A549 treated with RU486 at 1 μM for 4 hours (cell line): Measurements from ENCODE around the gene RBFOX2. TPM values are rescaled to one million over a fixed set of nuclear protein-coding genes. Genes with fewer than 3 reads are reported as not detected.

Source experiments
- total RNA-seq: library from RNA; stranded (reverse); fragments of 200-300 nt; extraction: Qiagen RNA extraction; gene quantifications from 5 replicates; pipeline ENCODE4 v1.2.3, GENCODE V29; 2022; ENCODE audit warnings: low read depth

The RBFOX2 gene, protein sequence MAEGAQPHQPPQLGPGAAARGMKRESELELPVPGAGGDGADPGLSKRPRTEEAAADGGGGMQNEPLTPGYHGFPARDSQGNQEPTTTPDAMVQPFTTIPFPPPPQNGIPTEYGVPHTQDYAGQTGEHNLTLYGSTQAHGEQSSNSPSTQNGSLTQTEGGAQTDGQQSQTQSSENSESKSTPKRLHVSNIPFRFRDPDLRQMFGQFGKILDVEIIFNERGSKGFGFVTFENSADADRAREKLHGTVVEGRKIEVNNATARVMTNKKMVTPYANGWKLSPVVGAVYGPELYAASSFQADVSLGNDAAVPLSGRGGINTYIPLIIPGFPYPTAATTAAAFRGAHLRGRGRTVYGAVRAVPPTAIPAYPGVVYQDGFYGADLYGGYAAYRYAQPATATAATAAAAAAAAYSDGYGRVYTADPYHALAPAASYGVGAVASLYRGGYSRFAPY
- 27.8 to 34.8 TPM (median 31.5 TPM) in 5 replicates for total RNA-seq

DNA sequence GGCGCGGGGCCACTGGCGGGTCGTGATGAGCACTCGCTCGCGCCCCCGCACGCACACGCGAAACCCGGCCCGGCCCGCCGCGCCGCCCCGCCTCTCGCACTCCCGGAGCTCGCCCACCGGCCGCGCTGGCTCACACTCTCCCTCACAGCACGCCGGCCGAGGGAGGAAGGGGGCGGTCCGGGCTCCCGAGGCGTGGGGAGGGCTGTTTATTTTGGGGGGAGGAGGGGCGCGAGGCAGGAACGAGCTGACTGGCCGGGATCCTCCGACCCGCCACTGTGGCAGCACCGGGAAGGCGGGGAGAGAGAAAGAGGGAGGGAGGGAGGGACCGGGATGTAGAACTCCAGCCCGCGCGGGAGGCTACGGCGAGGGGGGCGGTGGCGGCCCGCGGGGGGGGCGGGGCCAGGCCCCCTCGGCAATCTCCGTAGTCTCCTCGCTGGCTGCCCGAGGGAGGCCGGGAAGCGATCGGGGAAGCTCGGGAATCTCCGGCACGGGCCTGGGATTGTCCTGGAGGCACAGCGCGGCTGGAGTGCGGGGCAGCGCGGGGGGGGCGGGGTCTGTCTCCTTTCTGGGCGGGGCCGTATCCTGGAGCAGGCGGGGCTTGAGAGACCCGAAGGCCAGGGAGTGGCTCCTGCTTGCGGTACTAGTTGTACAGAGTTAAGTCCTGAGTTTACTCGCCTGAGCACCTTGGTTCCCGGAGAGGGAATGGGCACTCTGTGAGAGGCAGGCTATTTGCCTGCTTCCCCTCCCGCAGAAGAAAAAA, at the start of gene RBFOX2:
Gene RBFOX2, minus strand, starts transcription at position 179 of the 760 bp plus-strand sequence. CDS start 399 bp downstream, outside the sequence.

DNA sequence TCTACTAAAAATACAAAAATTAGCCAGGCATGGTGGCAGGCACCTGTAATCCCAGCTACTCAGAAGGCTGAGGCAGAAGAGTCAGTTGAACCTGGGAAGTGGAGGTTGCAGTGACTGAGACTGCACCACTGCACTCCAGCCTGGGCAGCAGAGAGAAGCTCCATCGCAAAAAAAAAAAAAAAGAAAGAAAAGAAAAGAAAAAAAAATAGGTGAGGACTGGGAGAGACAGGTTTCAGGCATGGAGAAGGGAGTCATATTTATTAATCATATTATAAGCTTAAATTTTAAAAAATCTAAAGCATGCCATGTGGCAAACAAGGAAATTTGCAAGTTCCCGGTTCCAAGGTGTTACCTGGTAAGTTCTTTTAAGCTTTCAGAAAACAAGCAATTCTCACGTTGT, 311.1 kb downstream of the RBFOX2 start, which contains the start of gene APOL5:
Gene APOL5, plus strand, starts transcription at position 301 of the 400 bp plus-strand sequence. Its CDS starts 0 bp downstream, at position 301.

Other genes starting within 250 kb of the RBFOX2 start
- gene APOL3, start 131.9 kb upstream of the RBFOX2 start, total RNA-seq = 0.45 TPM in 1 of 5 replicates, not detected in the others
- not detected in 5 replicates for gene APOL4, start 173.0 kb upstream of the RBFOX2 start, total RNA-seq
- 27.3 to 34.3 TPM (median 32.1 TPM) in 5 replicates for gene APOL2, start 210.7 kb upstream of the RBFOX2 start, total RNA-seq
- 9.4 to 11.9 TPM (median 9.7 TPM) in 5 replicates for gene APOL1, start 224.3 kb upstream of the RBFOX2 start, total RNA-seq